CD4-positive, alpha-beta memory T cell (primary cell): ENCODE measurements around the gene ARHGDIA. TPM values are rescaled to one million over a fixed set of nuclear protein-coding genes. Genes with fewer than 3 reads are reported as not detected.
A peak's percentile ranks its signal among the peaks of the same experiment; 100 is the strongest.

Source experiments
- CTCF ChIA-PET: fragments of 350-600 bp; sonication (Branson Sonifier 250); formaldehyde crosslinking; loops from one replicate; lab custom pipeline; 2021; ENCODE audit warnings: inconsistent platforms; ENCODE audit not compliant: partially characterized antibody; lab: Charles Lee
- POLR2A ChIA-PET: fragments of 350-600 bp; sonication (Branson Sonifier 250); formaldehyde crosslinking; loops from one replicate; lab custom pipeline; 2021; ENCODE audit not compliant: partially characterized antibody; lab: Charles Lee
- DNase-seq, 5 donors: peaks; one replicate each; pipeline versions ENCODE4 v3.0.0 to v3.0.0-alpha.2; 2020 to 2022; ENCODE audit warnings: mixed read lengths in 1 of 5
- H3K27ac ChIP-seq: one replicate; pipeline ENCODE4 v1.7.0; 2013; ENCODE audit warnings: low read depth, low read length
- H3K27me3 ChIP-seq: 2 replicates; pipeline ENCODE4 v1.7.0; 2013; ENCODE audit warnings: mild to moderate bottlenecking, low read length, moderate library complexity; ENCODE audit not compliant: insufficient read depth
- H3K36me3 ChIP-seq: 2 replicates; pipeline ENCODE4 v1.7.0; 2013; ENCODE audit warnings: mild to moderate bottlenecking, low read length, moderate library complexity; ENCODE audit not compliant: insufficient read depth
- H3K4me1 ChIP-seq: 2 replicates; pipeline ENCODE4 v1.7.0; 2013; ENCODE audit warnings: mild to moderate bottlenecking, low read length, moderate library complexity; ENCODE audit not compliant: insufficient read depth
- H3K4me3 ChIP-seq, 2 donors: one replicate each; pipeline ENCODE4 v1.7.0; 2013; ENCODE audit warnings: low read length in 2 of 2, mild to moderate bottlenecking in 1 of 2
- H3K9me3 ChIP-seq, 2 donors: one replicate each; pipeline ENCODE4 v1.7.0; 2013; ENCODE audit warnings: low read length in 2 of 2, control low read depth in 1 of 2; ENCODE audit not compliant: control insufficient read depth in 1 of 2
- H3K27ac Mint-ChIP-seq, 7 donors: one replicate each; pipeline ENCODE4 v1.8.0; 2020 to 2021; ENCODE audit warnings: mixed read lengths in 7 of 7, mild to moderate bottlenecking in 6 of 7, inconsistent platforms in 3 of 7, moderate library complexity in 3 of 7
- H3K27me3 Mint-ChIP-seq, 2 donors: one replicate each; pipeline ENCODE4 v1.8.0; 2020 to 2021; ENCODE audit warnings: mixed read lengths in 2 of 2
- H3K36me3 Mint-ChIP-seq, 2 donors: one replicate each; pipeline ENCODE4 v1.8.0; 2020 to 2021; ENCODE audit warnings: mixed read lengths in 2 of 2, inconsistent platforms in 1 of 2, mild to moderate bottlenecking in 1 of 2
- H3K4me1 Mint-ChIP-seq, 4 donors: one replicate each; pipeline ENCODE4 v1.8.0; 2020 to 2021; ENCODE audit warnings: mixed read lengths in 4 of 4, mild to moderate bottlenecking in 1 of 4
- H3K4me3 Mint-ChIP-seq, 8 donors: one replicate each; pipeline ENCODE4 v1.8.0; 2020 to 2021; ENCODE audit warnings: mixed read lengths in 8 of 8, mild to moderate bottlenecking in 7 of 8, moderate library complexity in 6 of 8, inconsistent platforms in 3 of 8
- H3K9me3 Mint-ChIP-seq, 8 donors: one replicate each; pipeline ENCODE4 v1.8.0; 2020 to 2021; ENCODE audit warnings: mixed read lengths in 8 of 8, mild to moderate bottlenecking in 5 of 8, inconsistent platforms in 3 of 8, moderate library complexity in 1 of 8
- intact Hi-C: fragments of 100-400 bp; cut with micrococcal nuclease; formaldehyde crosslinking; loops from one replicate; pipeline ENCODE4 v1.15.1; 2023
- polyA plus RNA-seq, 2 donors: library from polyadenylated mRNA; unstranded; fragments of 300-500 nt; fragmentation: Illumina TruSeq; gene quantifications; one replicate each; pipeline ENCODE4 v1.2.3, GENCODE V29; 2021
- total RNA-seq, 2 experiments: library from RNA; stranded (reverse); gene quantifications; one replicate each; pipeline ENCODE4 v1.2.3, GENCODE V29; 2021

ARHGDIA gene
- total and polyA plus RNA-seq, 4 experiments from 2014 or later, result 84.8 to 382 (median 292) TPM

DNA sequence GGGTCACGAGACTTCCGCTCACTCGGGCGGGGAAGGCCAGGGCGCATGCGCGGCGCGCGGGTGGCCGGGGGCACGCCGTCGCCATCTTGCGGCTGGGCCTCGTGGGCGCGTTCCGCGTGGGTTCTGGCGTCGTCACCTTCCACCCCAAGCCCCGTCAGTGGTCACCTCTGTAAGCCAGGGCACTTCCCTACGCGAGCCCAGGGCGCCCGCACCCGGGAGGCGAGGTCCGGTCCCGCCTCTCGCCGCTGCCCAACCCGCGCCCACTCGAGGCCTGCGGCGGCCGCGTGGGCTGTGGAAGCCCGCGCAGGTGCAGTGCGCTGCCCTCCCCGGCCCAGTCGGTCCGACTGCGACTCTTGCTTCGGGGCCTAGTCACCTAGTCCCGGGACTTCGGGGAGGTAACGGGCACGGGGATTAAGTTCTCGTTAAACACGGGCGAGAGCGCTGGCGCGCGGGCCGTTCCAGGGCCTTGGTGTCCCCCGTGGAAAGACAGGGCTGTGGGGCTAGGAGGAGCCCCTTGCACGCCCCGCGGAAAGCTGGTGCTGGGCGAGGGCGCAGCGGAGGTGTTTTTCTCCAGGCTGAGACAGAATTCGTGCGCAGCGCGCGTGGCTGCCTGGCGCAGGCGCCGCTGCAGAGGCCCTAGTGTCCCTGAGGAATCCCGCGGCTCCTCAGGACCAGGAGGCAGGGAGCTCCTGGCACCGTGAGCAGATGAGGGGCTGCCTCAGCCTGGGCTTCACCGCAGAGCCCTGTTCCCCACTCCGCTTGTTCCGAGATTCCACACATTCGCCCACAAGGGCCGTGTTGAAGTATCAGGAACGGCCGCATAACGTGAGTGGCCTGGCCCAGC is 472 bp upstream of the ARHGDIA start:
- peaks cover 8 to 23% of the 10 kb centered on the region in 2 donors for H3K36me3 Mint-ChIP-seq
- H3K4me1 Mint-ChIP-seq, result peaks cover 9 to 53% (median 30%) of the 10 kb centered on the region in 4 donors
- Histone ChIP-seq H3K4me1 (peaks cover 50% of the 10 kb centered on the region), H3K9me3 (no peaks in the 10 kb centered on the region), H3K4me3 (peak overlapping the region; percentile 84 to 95), H3K27me3 (no peaks in the 10 kb centered on the region), H3K27ac (peak overlapping the region; percentile 95), H3K36me3 (peaks cover 26% of the 10 kb centered on the region)
- ChIA-PET POLR2A (interaction anchor here (0.5 to 5.2 kb wide), 30 partner anchors 8 to 577 kb away, joined by 3 to 99 read pairs (median 5); partner anchors contain the start of genes ALYREF, ANAPC11, CCDC137 and CENPX), CTCF (interaction anchor here (0.7 kb wide), 1 partner anchor 16 kb away, joined by 3 read pairs; no protein-coding TSS in a partner anchor)
- peak; percentile 95 to 97 (median 96) for DNase-seq
- H3K27me3 Mint-ChIP-seq, result no peaks in the 10 kb centered on the region
- peak overlapping the region; percentile 93 to 97 (median 96) for H3K27ac Mint-ChIP-seq
- peaks cover 0 to 7% (median 0%) of the 10 kb centered on the region in 8 donors for H3K9me3 Mint-ChIP-seq
- peak overlapping the region; percentile 81 to 91 (median 86) for H3K4me3 Mint-ChIP-seq
- intact Hi-C loops, result loop anchor here (1.0 to 5.0 kb wide), 4 partner anchors 11 to 39 kb away; partner anchors contain the start of genes ALYREF, ANAPC11, MCRIP1 and P4HB

- intact Hi-C loops, result loop anchor here (2.0 to 5.0 kb wide), 2 partner anchors 38 to 40 kb away; partner anchors contain the start of genes MCRIP1 and PCYT2
- CTCF ChIA-PET, result interaction anchor here (0.8 to 1.0 kb wide), 2 partner anchors 54 to 57 kb away, joined by 3 read pairs; partner anchors contain the start of gene MAFG
- no peaks in the 10 kb centered on the region for H3K9me3 ChIP-seq
- peak overlapping the region; percentile 91 for H3K27ac ChIP-seq
- H3K9me3 Mint-ChIP-seq, result peaks cover 0 to 7% (median 0%) of the 10 kb centered on the region in 8 donors
- POLR2A ChIA-PET, result interaction anchor here (0.8 to 5.2 kb wide), 23 partner anchors 10 to 360 kb away, joined by 3 to 99 read pairs (median 6); partner anchors contain the start of genes ACTG1, ALYREF, ANAPC11 and CCDC137
- H3K4me1 Mint-ChIP-seq, result peaks cover 9 to 60% (median 33%) of the 10 kb centered on the region in 4 donors
- H3K4me3 Mint-ChIP-seq, result peak overlapping the region; percentile 85 to 92 (median 88)
- peak; percentile 41 to 64 (median 50) for DNase-seq
- H3K27me3 ChIP-seq, result no peaks in the 10 kb centered on the region
- peak overlapping the region; percentile 63 to 78 for H3K4me3 ChIP-seq
- H3K36me3 Mint-ChIP-seq, result peaks cover 8 to 25% of the 10 kb centered on the region in 2 donors
- peaks cover 55% of the 10 kb centered on the region for H3K4me1 ChIP-seq
- peaks cover 26% of the 10 kb centered on the region for H3K36me3 ChIP-seq
- H3K27ac Mint-ChIP-seq, result peak overlapping the region; percentile 93 to 98 (median 95)
- no peaks in the 10 kb centered on the region for H3K27me3 Mint-ChIP-seq
These were observed 781 bp downstream of the ARHGDIA start for GRCh38 chr17:81870131-81870980.

- Mint-ChIP-seq H3K27ac (peak overlapping the region; percentile 93 to 98 (median 95)), H3K27me3 (no peaks in the 10 kb centered on the region), H3K36me3 (peaks cover 8 to 25% of the 10 kb centered on the region in 2 donors), H3K9me3 (peaks cover 0 to 7% (median 0%) of the 10 kb centered on the region in 8 donors), H3K4me3 (peak overlapping the region; percentile 85 to 92 (median 88)), H3K4me1 (peaks cover 8 to 58% (median 34%) of the 10 kb centered on the region in 4 donors)
- DNase-seq, result peak in 2 of 5 donors; percentile 17 to 29
- H3K9me3 ChIP-seq, result no peaks in the 10 kb centered on the region
- H3K36me3 ChIP-seq, result peaks cover 26% of the 10 kb centered on the region
- no peaks in the 10 kb centered on the region for H3K27me3 ChIP-seq
- peak overlapping the region; percentile 63 to 78 for H3K4me3 ChIP-seq
- H3K27ac ChIP-seq, result peak overlapping the region; percentile 91
- peaks cover 55% of the 10 kb centered on the region for H3K4me1 ChIP-seq
- POLR2A ChIA-PET, result interaction anchor here (0.8 to 5.2 kb wide), 20 partner anchors 9 to 359 kb away, joined by 3 to 99 read pairs (median 6); partner anchors contain the start of genes ACTG1, ALYREF, ANAPC11 and MAFG
- intact Hi-C loops, result loop anchor here (2.0 to 10.0 kb wide), 3 partner anchors 37 to 425 kb away; partner anchors contain the start of genes MCRIP1 and PCYT2
- CTCF ChIA-PET, result interaction anchor here (0.7 to 1.2 kb wide), 5 partner anchors 10 to 58 kb away, joined by 3 to 5 read pairs (median 3); partner anchors contain the start of genes MAFG and MCRIP1
These were observed 1.7 kb downstream of the ARHGDIA start for GRCh38 chr17:81869221-81870130.

DNA sequence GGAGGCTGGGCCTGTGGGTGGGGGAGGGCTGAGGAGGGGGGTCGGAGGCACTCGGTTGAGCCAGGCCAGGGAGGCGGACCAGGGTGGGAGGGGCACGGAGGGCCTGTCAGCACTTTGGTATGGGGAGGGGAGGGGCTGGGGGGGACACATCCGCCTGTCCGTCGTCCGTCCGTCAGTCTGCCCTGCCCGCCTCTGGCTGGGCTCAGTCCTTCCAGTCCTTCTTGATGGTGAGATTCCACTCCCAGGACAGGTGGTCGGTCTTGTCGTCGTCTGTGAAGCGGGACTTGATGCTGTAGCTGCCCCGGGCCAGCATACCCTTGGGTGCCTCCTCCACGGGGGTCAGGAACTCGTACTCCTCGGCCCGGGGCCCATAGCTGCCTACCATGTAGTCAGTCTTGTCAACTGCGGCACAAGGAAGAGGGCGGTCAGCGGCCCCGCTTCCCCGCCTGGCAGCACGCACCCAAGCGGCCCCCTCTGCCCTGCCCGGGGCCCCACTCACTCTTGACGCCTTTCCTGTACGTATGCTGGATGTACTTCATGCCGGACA is 2.4 kb downstream of the ARHGDIA start:
- ChIA-PET CTCF (interaction anchor here (0.8 to 1.2 kb wide), 2 partner anchors 10 to 35 kb away, joined by 3 to 5 read pairs; partner anchors contain the start of gene MCRIP1), POLR2A (interaction anchor here (1.0 to 5.2 kb wide), 11 partner anchors 8 to 355 kb away, joined by 3 to 99 read pairs (median 11); partner anchors contain the start of genes ACTG1, MAFG, MCRIP1 and MRPL12)
- intact Hi-C loops, result loop anchor here (10.0 kb wide), 1 partner anchor 426 kb away; no protein-coding TSS in a partner anchor
- peaks cover 8 to 25% of the 10 kb centered on the region in 2 donors for H3K36me3 Mint-ChIP-seq
- H3K27ac Mint-ChIP-seq, result peak overlapping the region in 4 of 7 donors; percentile 30 to 61 (median 42)
- H3K4me3 Mint-ChIP-seq, result peak overlapping the region in 2 of 8 donors; percentile 20 to 46
- no peak for DNase-seq
- Histone ChIP-seq H3K4me1 (peaks cover 51% of the 10 kb centered on the region), H3K9me3 (no peaks in the 10 kb centered on the region), H3K27me3 (no peaks in the 10 kb centered on the region), H3K27ac (peak overlapping the region; percentile 91), H3K4me3 (no peak overlapping the region), H3K36me3 (peaks cover 26% of the 10 kb centered on the region)
- H3K4me1 Mint-ChIP-seq, result peaks cover 8 to 50% (median 33%) of the 10 kb centered on the region in 4 donors
- no peaks in the 10 kb centered on the region for H3K27me3 Mint-ChIP-seq
- H3K9me3 Mint-ChIP-seq, result peaks cover 0 to 8% (median 0%) of the 10 kb centered on the region in 8 donors

GRCh38 chr17:81867991-81868673 is 3.0 kb downstream of the ARHGDIA start:
- no peaks in the 10 kb centered on the region for H3K27me3 Mint-ChIP-seq
- H3K27ac ChIP-seq, result no peak overlapping the region
- no peaks in the 10 kb centered on the region for H3K9me3 ChIP-seq
- peaks cover 0 to 11% (median 0%) of the 10 kb centered on the region in 8 donors for H3K9me3 Mint-ChIP-seq
- peaks cover 8 to 30% of the 10 kb centered on the region in 2 donors for H3K36me3 Mint-ChIP-seq
- peaks cover 26% of the 10 kb centered on the region for H3K36me3 ChIP-seq
- H3K27me3 ChIP-seq, result no peaks in the 10 kb centered on the region
- H3K4me1 ChIP-seq, result peaks cover 52% of the 10 kb centered on the region
- no peak overlapping the region for H3K4me3 ChIP-seq
- peaks cover 13 to 54% (median 38%) of the 10 kb centered on the region in 4 donors for H3K4me1 Mint-ChIP-seq
- intact Hi-C loops, result loop anchor here (10.0 kb wide), 1 partner anchor 427 kb away; no protein-coding TSS in a partner anchor
- CTCF ChIA-PET, result no interaction called here
- H3K27ac Mint-ChIP-seq, result peak overlapping the region in 4 of 7 donors; percentile 68 to 99 (median 86)
- peak overlapping the region in 2 of 8 donors; percentile 43 to 65 for H3K4me3 Mint-ChIP-seq
- peak in 1 of 5 donors; percentile 12 for DNase-seq
- POLR2A ChIA-PET, result interaction anchor here (1.1 to 3.9 kb wide), 7 partner anchors 18 to 355 kb away, joined by 3 to 40 read pairs (median 7); partner anchors contain the start of genes ACTG1, MAFG and MCRIP1
